ENCODE results near the gene RAB37. TPM values are rescaled to one million over a fixed set of nuclear protein-coding genes. Genes with fewer than 3 reads are reported as not detected.

Gene RAB37
- total RNA-seq, 1 experiment from 2014 or later: 1.5 TPM

GRCh38 chr17:74734256-74734655 lies 2.8 kb upstream of the RAB37 start:
- no peak overlapping the region for H3K4me3 ChIP-seq (ENCODE audit: low read depth in 2 of 2, low read length in 2 of 2)
- POLR2A ChIA-PET: no interaction called here
- H3K27ac ChIP-seq (ENCODE audit: low read length): no peak overlapping the region
- ATAC-seq: no peak
- H3K9me3 ChIP-seq (ENCODE audit: control insufficient read depth, insufficient read depth, low read depth, low read length): no peaks in the 10 kb centered on the region
- 0 out of 2 replicates have a peak, but pooled peaks cover 3% of the 10 kb centered on the region for H3K27me3 ChIP-seq (ENCODE audit: control insufficient read depth, insufficient read depth, low read length)
- DNase-seq (ENCODE audit: low read depth, low spot score): no peak
- BruUV-seq (replicated peaks): no TSS peak
- TF ChIP-seq SIN3A (IDR thresholded peaks at IDR 0.05; ENCODE audit: borderline replicate concordance, insufficient read depth, low read depth, low read length): no peak
- TF ChIP-seq POLR2AphosphoS5 (IDR thresholded peaks at IDR 0.05; ENCODE audit: low read depth, low read length): no peak
- TF ChIP-seq CTCF (IDR thresholded peaks at IDR 0.05): no peak
- no peak for TF ChIP-seq TCF7L2 (IDR thresholded peaks at IDR 0.05; ENCODE audit: low read depth, low read length)
- no peak for TF ChIP-seq REST (IDR thresholded peaks at IDR 0.05; ENCODE audit: insufficient read depth in 1 of 2, low read depth in 2 of 2, low read length in 1 of 2)
- intact Hi-C loops (cut with micrococcal nuclease; ENCODE audit: unreplicated experiment): no loop called here
- in situ Hi-C loops (cut with HindIII; ENCODE audit: low pct_unique_long_range_greater_than_20kb, low sequenced_read_pairs): no loop called here
- H3K4me1 ChIP-seq (ENCODE audit: control insufficient read depth, insufficient read depth, low read length): peaks cover 7% of the 10 kb centered on the region
- CTCF ChIA-PET: interaction anchor here (0.5 to 0.7 kb wide), 4 partner anchors 55 to 1768 kb away, joined by 3 to 11 read pairs (median 4); no protein-coding TSS in a partner anchor
- H3K36me3 ChIP-seq (ENCODE audit: control insufficient read depth, insufficient read depth, low read length): no peaks in the 10 kb centered on the region

- no peak for DNase-seq (ENCODE audit: low read depth, low spot score)
- TF ChIP-seq REST (IDR thresholded peaks at IDR 0.05; ENCODE audit: insufficient read depth in 1 of 2, low read depth in 2 of 2, low read length in 1 of 2) (no peak), SIN3A (IDR thresholded peaks at IDR 0.05; ENCODE audit: borderline replicate concordance, insufficient read depth, low read depth, low read length) (no peak), CTCF (IDR thresholded peaks at IDR 0.05) (peak; percentile 77)
- Histone ChIP-seq H3K27ac (ENCODE audit: low read length) (no peak overlapping the region), H3K27me3 (ENCODE audit: control insufficient read depth, insufficient read depth, low read length) (0 out of 2 replicates have a peak, but pooled peaks cover 3% of the 10 kb centered on the region), H3K9me3 (ENCODE audit: control insufficient read depth, insufficient read depth, low read depth, low read length) (no peaks in the 10 kb centered on the region), H3K4me3 (ENCODE audit: low read depth in 2 of 2, low read length in 2 of 2) (peak overlapping the region; percentile 28 to 53), H3K4me1 (ENCODE audit: control insufficient read depth, insufficient read depth, low read length) (peaks cover 7% of the 10 kb centered on the region), H3K36me3 (ENCODE audit: control insufficient read depth, insufficient read depth, low read length) (no peaks in the 10 kb centered on the region)
- BruUV-seq (replicated peaks): no TSS peak
- POLR2A ChIA-PET: interaction anchor here (0.6 kb wide), 1 partner anchor 113 kb away, joined by 8 read pairs; no protein-coding TSS in a partner anchor
- in situ Hi-C loops (cut with HindIII; ENCODE audit: low pct_unique_long_range_greater_than_20kb, low sequenced_read_pairs): no loop called here
- CTCF ChIA-PET: interaction anchor here (0.5 to 3.6 kb wide), 7 partner anchors 10 to 80 kb away, joined by 3 to 103 read pairs (median 5); no protein-coding TSS in a partner anchor
- peak; percentile 52 for ATAC-seq
- intact Hi-C loops (cut with micrococcal nuclease; ENCODE audit: unreplicated experiment): loop anchor here (1.0 to 5.0 kb wide), 2 partner anchors 80 to 170 kb away; partner anchors contain the start of gene CD300H
Measured at GRCh38 chr17:74737299-74738050, 419 bp downstream of the RAB37 start.
